ENCODE measurements around the gene TSPAN31.
"Not testable (repeated sequence)": the region's sequence is repeated elsewhere in the genome, so short reads cannot be mapped to it uniquely, and the experiment has no call there.

Gene TSPAN31

GRCh38 chr12:57708296-57708695 is 36.5 kb upstream of the TSPAN31 start:
- TF ChIP-seq, protein P1, sequence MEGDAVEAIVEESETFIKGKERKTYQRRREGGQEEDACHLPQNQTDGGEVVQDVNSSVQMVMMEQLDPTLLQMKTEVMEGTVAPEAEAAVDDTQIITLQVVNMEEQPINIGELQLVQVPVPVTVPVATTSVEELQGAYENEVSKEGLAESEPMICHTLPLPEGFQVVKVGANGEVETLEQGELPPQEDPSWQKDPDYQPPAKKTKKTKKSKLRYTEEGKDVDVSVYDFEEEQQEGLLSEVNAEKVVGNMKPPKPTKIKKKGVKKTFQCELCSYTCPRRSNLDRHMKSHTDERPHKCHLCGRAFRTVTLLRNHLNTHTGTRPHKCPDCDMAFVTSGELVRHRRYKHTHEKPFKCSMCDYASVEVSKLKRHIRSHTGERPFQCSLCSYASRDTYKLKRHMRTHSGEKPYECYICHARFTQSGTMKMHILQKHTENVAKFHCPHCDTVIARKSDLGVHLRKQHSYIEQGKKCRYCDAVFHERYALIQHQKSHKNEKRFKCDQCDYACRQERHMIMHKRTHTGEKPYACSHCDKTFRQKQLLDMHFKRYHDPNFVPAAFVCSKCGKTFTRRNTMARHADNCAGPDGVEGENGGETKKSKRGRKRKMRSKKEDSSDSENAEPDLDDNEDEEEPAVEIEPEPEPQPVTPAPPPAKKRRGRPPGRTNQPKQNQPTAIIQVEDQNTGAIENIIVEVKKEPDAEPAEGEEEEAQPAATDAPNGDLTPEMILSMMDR (IDR thresholded peaks at IDR 0.05; ENCODE audit: low read depth, low read length, missing control alignments): no peak
- H3K4me3 ChIP-seq (ENCODE audit: low read depth, low read length): no peak overlapping the region
- no peak for DNase-seq (ENCODE audit: low read depth)

DNA sequence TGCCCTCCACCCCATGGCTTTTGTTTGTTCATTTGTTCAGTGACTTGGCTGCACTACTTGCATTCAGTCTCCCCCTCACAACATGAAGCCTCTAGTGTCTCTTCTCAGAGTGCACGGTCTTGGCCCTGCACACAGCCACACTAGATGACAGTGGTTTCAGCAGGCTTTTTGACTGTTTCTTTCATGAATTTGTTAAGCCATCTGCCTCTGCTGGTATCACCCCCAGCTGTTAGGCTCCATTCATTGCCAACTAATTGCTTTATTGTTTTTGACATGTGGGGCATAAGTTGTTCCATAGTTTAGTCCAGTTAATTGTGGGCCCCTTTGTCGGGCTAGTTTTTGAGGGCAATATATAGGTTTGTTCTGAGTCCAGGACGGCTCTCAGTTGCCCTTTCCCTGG is 32.1 kb upstream of the TSPAN31 start:
- no peak for DNase-seq (ENCODE audit: low read depth)
- TF ChIP-seq, protein P1 (IDR thresholded peaks at IDR 0.05; ENCODE audit: low read depth, low read length, missing control alignments): no peak
- no peak overlapping the region for H3K4me3 ChIP-seq (ENCODE audit: low read depth, low read length)

DNA sequence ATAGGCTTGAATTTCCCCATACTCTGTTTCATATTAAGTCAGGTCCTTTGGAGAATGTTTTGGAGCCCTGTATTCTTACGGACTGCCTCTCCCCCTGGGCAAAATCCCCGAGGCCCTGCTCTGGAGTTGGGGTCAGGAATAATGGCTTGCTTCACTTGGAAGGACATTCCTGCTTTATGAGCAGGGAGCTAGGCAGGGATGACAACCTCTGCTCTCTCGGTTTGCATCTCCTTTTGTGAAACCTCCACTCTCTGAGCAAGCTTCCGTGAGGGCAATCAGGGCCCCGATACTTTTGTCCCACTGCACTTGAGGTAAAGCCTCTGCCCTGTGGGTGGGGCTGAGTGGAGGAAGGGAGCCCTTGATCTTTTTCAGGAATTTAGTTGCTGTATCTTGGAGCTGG is 31.6 kb upstream of the TSPAN31 start:
- H3K4me3 ChIP-seq (ENCODE audit: low read depth, low read length): no peak overlapping the region
- TF ChIP-seq, protein P1 (IDR thresholded peaks at IDR 0.05; ENCODE audit: low read depth, low read length, missing control alignments): no peak
- no peak for DNase-seq (ENCODE audit: low read depth)

GRCh38 chr12:57715036-57715748 is 29.6 kb upstream of the TSPAN31 start:
- DNase-seq (ENCODE audit: low read depth): not testable (repeated sequence)

GRCh38 chr12:57715786-57716185 is 29.1 kb upstream of the TSPAN31 start:
- DNase-seq (ENCODE audit: low read depth): no peak
- TF ChIP-seq, protein P1 (IDR thresholded peaks at IDR 0.05; ENCODE audit: low read depth, low read length, missing control alignments): no peak
- no peak overlapping the region for H3K4me3 ChIP-seq (ENCODE audit: low read depth, low read length)

More at GRCh38 chr12:57715036-57715748, 29.6 kb upstream of the TSPAN31 start:
- H3K4me3 ChIP-seq (ENCODE audit: low read depth, low read length): not testable (repeated sequence)

DNA sequence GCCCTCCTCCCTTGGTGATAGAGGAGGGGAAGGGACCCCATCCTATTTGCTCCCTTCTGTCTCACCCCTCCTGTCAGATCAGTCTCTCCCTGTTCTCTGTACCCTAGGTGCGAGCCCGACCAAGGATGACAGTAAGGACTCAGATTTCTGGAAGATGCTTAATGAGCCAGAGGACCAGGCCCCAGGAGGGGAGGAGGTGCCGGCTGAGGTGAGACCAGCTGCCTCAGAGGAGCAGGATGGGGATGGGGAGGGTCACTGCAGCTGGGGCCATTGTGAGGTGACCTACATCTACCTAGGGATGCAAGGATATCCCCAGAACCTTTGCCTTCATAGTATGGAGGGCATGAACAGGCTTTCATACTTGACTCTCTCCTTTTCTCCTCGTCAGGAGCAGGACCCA is 28.5 kb upstream of the TSPAN31 start:
- TF ChIP-seq, protein P1 (IDR thresholded peaks at IDR 0.05; ENCODE audit: low read depth, low read length, missing control alignments): no peak
- DNase-seq (ENCODE audit: low read depth): no peak
- H3K4me3 ChIP-seq (ENCODE audit: low read depth, low read length): no peak overlapping the region

DNA sequence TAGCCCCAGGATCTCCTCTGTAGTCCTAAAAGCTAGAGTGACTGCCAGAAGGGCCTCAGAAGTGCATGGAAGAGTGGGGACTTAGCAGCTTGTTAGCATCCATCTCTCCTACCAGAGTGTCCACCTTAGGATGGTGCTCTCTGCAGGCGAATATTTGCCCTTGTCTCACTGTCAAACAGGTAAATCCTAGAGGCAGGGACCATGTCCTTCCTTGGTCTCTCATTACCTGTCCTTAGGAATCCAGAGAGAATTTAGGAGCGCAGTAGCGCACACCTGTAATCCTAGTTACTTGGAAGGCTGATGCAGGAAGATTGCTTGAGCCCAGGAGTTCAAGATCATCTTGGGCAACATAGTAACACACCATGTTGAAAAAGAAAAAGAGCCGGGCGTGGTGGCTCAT is 27.7 kb upstream of the TSPAN31 start:
- no peak overlapping the region for H3K4me3 ChIP-seq (ENCODE audit: low read depth, low read length)
- no peak for DNase-seq (ENCODE audit: low read depth)
- TF ChIP-seq, protein P1 (IDR thresholded peaks at IDR 0.05; ENCODE audit: low read depth, low read length, missing control alignments): no peak

Measured in GM12864 (cell line).